GM04503 (cell line): Measurements from ENCODE around the gene TBX4.
A peak's percentile ranks its signal among the peaks of the same experiment; 100 is the strongest.
"Not testable (repeated sequence)": the region's sequence is repeated elsewhere in the genome, so short reads cannot be mapped to it uniquely, and the experiment has no call there.

Experiments used
- DNase-seq: peaks from one replicate; pipeline ENCODE4 v3.0.0-alpha.2; 2012; ENCODE audit warnings: low read depth

TBX4 gene

DNA sequence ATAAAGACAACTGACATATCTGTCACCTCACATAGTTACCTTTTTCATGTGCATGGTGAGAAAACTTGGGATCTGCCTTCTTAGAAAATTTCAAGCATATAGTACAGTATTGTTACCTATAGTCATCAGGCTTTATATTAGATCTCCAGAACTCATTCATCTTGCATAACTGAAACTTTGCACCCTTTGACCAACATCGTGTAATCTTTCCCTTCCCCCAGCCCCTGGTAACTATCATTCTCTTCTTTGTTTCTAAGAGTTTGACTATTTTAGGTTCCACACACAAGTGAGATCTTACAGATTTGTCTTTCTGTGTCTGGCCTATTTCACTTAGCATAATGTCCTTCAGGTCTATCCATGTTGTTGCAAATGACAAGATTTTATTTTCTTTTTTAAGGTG, 22.9 kb upstream of the TBX4 start:
- DNase-seq = no peak

DNA sequence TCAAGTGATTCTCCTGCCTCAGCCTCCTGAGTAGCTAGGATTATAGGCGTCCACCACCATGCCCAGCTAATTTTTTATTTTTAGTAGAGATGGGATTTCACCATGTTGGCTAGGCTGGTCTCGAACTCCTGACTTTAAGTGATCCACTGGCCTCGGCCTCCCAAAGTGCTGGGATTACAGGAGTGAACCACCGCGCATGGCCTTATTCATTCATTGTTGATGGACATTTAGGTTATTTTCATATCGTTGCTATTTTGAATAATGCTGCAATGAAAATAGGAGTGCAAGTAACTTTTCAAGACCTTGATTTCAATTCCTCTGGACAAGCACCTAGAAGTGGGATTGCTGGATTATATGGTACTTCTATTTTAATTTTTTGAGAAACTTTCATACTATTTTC, 22.4 kb upstream of the TBX4 start:
- DNase-seq = not testable (repeated sequence)

DNA sequence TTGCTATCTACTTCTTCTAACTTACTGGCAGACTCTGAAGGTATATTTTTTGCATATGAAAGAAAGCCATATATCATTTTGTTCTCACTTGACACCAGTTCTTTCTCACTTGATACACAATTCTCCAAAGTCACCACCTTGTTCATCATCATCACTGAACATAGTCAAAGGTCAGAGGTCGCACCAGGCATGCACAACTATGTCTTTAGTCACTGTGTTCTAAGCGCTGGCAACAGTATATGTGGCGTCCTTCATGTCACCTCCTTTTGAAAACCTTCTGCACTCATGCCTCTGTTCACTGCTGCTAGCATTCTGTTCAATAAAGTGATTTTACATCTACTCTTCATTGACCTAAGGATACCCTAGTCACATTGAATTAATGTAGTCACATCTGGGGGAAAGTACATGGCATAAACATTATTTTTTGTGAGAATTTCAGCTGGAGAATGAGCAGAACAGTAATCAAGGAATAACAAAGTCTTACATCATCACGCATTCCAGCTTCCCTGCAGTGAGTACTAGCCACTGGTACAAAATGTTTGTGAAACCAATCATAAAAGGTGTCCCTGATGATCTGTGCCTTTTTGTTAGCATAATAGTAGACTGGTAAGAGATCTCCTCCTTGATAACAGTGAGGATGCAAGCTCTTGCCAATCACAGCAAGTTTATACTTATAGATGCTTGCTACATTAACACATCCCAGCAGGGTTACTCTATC, 20.5 kb upstream of the TBX4 start:
- peak; percentile 42 for DNase-seq

- DNase-seq = no peak
Measured at GRCh38 chr17:61436273-61436672, 15.9 kb upstream of the TBX4 start.

- DNase-seq = no peak
Measured at GRCh38 chr17:61436995-61437704, 15.1 kb upstream of the TBX4 start.

- DNase-seq = no peak
Measured at GRCh38 chr17:61440697-61441096, 11.5 kb upstream of the TBX4 start.

- DNase-seq = not testable (repeated sequence)
Measured at GRCh38 chr17:61441507-61441906, 10.7 kb upstream of the TBX4 start.

GRCh38 chr17:61442136-61442775, 10.0 kb upstream of the TBX4 start:
- no peak for DNase-seq

- no peak for DNase-seq
Measured at GRCh38 chr17:61442878-61443474, 9.2 kb upstream of the TBX4 start.

GRCh38 chr17:61443475-61443882, 8.7 kb upstream of the TBX4 start:
- DNase-seq = no peak

- DNase-seq = no peak
Measured at GRCh38 chr17:61444075-61444474, 8.1 kb upstream of the TBX4 start.

DNA sequence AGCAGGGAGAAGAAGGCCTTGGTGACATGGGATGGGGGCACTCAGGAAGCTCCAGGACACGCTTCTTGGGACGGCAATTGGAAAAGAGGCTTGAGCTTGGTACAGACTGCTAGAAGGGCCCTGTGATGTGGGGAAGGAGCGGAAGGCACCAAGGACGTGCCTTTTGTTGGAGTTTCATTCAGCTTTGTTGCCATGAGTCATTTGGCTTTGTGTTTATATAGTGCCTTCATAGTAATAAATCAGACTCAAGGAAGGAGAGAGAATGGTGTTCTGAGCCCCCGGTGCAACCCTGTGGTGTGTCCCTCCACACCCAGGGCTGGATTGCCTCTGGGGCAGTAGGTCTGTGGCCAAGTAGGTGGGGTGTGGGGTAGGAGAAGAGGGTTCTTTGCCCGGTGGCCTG, 7.4 kb upstream of the TBX4 start:
- no peak for DNase-seq

- no peak for DNase-seq
Measured at GRCh38 chr17:61447358-61447757, 4.9 kb upstream of the TBX4 start.

DNA sequence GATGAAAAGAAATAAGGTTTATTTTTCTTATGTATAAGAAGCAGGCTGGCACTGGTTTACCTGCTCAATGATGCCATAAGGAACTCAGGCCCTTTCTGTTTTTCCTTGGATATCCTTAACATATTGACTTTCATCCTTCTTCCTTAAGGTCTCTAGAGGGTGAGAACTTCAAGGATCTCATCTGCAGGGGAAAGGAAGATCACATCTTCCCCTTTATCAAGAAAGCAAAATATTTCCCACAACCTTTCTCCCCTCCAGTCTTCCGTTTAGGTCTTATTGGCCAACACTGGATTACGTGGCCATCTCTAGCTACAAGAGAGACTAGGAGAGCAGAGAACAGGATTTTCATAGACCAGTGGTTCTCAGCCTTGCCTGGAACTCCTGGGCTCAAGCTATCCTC, 4.2 kb upstream of the TBX4 start:
- DNase-seq = no peak

GRCh38 chr17:61449140-61449539, 3.1 kb upstream of the TBX4 start:
- not testable (repeated sequence) for DNase-seq

DNA sequence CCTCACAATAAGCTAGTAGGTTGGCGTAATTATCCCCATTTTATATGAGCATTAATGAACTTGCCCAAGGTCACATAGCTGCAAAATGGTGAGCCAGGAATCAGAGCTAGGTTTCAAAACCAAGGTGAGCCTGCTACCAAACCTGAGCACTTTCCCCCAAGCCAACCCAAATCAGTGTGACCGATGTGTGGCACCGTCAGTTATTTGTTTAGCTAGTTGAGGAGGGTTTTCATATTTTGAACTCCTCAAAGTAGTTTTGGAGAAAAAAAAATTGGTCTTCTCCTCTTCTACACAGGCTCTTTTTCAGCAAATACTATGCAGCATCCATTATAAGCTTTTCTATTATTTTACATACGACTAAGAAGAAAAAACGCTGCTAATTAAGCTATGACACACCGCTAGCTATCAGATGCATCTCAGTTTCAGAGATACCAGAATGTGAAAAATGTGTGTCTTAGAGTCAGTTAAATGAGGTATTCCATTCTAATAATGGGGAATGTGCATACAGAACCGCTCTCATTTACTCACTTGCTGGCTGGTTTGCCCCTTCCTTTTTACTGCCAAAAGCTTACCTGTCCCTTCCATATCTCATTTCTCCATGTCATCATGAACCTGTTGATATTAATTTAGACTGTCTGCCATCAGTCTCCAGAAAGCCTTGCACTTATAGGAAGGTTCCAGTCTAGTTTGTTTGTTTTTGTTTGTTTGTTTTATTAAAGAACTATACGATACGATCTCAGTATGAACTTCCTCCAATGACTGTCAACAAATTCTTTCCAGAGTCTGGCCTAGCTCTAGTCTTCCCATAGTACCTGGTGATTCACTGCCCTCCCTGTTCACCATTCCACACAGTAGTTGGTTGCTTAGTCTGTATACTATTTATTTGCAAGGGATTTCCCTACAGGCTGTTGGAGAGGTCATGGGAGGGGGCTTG, 2.2 kb upstream of the TBX4 start:
- no peak for DNase-seq

DNA sequence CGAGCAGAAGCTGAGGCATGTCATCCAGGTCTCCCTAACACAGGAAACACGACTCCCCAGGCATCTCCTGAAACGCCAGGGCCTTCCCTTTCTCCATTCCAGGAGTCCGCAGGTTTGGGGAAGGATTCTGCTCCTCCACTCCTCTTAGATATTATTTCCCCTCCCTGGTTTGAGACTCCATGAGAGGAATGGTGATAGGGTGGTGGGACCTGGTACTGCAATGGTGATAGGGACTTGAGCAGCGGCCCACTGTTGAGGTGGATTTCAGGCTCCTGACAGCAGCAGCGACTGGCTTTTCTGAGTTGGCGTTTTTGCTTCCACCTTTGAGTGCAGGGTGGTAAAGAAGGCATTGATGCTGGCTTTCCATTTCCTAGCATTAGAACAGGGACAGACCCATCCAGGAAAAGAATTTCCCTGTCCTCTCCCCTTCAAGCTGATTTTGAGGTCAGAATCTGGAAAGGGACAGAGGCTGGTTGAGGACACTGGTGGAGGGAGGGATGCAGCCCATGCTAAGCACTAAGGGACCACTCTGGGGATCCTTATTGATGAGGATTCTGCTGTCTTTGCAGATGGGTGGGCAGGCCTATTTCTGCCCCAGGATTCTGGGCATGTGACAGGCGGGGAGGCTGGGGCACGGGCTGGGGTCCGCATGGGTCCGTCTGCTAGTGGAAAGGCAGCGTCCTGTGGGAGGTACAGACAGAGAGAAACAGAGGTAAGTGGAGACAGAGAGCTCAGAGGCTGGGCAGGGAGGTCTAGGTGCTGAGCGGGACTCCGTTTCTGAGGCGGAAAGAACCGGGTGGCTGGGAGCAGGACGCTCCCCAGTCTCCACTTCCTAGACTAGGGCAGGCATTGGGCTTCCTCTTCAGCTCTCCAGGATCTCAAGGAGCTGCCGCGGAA, 1.3 kb upstream of the TBX4 start:
- no peak for DNase-seq

- no peak for DNase-seq
Measured at GRCh38 chr17:61451538-61452300, 503 bp upstream of the TBX4 start.

DNA sequence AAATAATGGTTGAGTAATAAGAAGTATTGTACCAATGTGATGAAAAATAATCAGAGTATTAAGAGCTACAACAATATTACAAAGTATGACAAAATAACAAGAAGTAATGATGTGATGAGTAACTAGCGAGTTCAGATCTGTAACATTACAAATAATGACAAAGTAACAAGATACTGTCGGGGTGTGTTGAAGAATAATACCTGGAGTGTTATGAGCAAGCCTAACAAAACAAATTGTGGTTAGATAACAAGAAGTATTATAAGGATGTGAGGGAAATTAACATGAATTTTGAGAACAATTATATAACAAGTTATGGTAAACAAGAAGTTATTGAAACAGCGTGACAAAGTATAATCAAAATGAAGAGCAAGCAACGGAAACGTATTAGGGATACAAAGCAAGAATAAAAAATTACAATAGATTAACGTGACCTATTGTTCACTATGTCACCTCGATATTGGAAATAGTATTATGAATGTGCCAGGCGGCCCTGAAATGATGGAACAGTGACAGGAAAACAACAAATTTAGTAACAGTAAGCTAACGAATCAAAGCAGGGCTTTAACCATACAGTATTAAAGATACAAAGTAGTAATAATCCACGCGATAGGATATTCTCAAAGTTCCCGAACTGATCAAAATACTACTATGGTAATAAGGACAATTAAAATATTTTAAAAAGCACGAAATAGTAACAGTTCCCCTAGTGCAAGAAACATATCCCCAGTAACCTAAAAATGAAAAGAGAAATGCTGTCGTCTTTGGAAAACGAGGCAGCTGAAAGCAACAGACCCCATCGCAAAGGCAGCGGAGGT, 1.6 kb downstream of the TBX4 start:
- no peak for DNase-seq
